HUES6 (cell line): ENCODE data around the gene RNF7.

Experiments used
- H3K27ac ChIP-seq: 2 replicates; pipeline ENCODE4 v1.7.0; 2013; ENCODE audit warnings: low read depth, mild to moderate bottlenecking, low read length, inconsistent platforms
- H3K27me3 ChIP-seq: 2 replicates; pipeline ENCODE4 v1.6.1; 2013; ENCODE audit warnings: low read length; ENCODE audit not compliant: control insufficient read depth, insufficient read depth
- H3K36me3 ChIP-seq: 2 replicates; pipeline ENCODE4 v1.6.1; 2013; ENCODE audit warnings: low read length; ENCODE audit not compliant: control insufficient read depth, insufficient read depth
- H3K4me1 ChIP-seq: 2 replicates; pipeline ENCODE4 v1.6.1; 2013; ENCODE audit warnings: low read length; ENCODE audit not compliant: control insufficient read depth, insufficient read depth
- H3K4me3 ChIP-seq: 2 replicates; pipeline ENCODE4 v1.5.1; 2013; ENCODE audit warnings: low read depth, low read length
- H3K9ac ChIP-seq: one replicate; pipeline ENCODE4 v1.6.1; 2013; ENCODE audit warnings: mild to moderate bottlenecking, low read length
- H3K9me3 ChIP-seq: 2 replicates; pipeline ENCODE4 v1.6.1; 2013; ENCODE audit warnings: low read depth, low read length; ENCODE audit not compliant: control insufficient read depth, insufficient read depth

Gene RNF7

DNA sequence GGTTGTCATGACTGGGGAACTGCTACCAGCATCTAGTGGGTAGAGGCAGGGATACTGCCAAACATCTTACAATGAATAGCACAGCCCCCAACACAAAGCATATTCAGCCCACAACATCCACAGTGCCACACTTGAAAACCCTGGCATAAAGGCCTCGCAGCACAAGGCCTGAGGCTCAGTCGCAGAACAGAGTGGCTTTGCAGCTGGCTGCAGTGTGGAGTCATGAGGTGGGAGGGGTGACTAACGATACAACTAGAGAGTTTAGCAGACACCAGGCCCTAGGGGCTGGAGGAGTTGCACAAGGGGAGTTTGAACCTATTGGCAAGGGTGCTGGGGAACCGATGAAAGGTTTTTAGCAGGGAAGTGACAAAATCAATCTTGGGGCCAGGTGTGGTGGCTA is 57.2 kb downstream of the RNF7 start:
- H3K4me1 ChIP-seq = peaks cover 19% of the 10 kb centered on the region
- H3K27me3 ChIP-seq = peaks cover 19% of the 10 kb centered on the region
- H3K27ac ChIP-seq = no peak overlapping the region
- H3K4me3 ChIP-seq = no peak overlapping the region
- no peaks in the 10 kb centered on the region for H3K36me3 ChIP-seq
- no peak overlapping the region for H3K9ac ChIP-seq
- H3K9me3 ChIP-seq = no peaks in the 10 kb centered on the region

DNA sequence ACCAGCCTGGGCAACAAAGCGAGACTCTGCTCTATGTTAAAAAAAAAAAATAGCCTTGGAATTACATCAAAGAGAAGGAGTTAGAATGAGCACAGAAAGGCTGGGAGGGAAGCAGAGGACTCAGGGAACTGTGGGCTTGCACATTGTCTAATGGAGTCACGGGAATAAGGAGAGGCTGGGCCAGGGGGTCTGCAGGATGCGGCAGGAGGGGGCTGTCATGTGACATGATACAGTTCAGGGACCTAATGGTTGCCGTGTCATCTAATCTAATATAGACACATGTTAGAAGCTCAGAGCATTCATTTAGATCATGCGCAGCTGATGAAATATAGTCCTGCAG is 57.6 kb downstream of the RNF7 start:
- Histone ChIP-seq H3K27ac (no peak overlapping the region), H3K9ac (no peak overlapping the region), H3K4me3 (no peak overlapping the region), H3K36me3 (no peaks in the 10 kb centered on the region), H3K4me1 (peaks cover 19% of the 10 kb centered on the region), H3K9me3 (no peaks in the 10 kb centered on the region), H3K27me3 (peaks cover 19% of the 10 kb centered on the region)

DNA sequence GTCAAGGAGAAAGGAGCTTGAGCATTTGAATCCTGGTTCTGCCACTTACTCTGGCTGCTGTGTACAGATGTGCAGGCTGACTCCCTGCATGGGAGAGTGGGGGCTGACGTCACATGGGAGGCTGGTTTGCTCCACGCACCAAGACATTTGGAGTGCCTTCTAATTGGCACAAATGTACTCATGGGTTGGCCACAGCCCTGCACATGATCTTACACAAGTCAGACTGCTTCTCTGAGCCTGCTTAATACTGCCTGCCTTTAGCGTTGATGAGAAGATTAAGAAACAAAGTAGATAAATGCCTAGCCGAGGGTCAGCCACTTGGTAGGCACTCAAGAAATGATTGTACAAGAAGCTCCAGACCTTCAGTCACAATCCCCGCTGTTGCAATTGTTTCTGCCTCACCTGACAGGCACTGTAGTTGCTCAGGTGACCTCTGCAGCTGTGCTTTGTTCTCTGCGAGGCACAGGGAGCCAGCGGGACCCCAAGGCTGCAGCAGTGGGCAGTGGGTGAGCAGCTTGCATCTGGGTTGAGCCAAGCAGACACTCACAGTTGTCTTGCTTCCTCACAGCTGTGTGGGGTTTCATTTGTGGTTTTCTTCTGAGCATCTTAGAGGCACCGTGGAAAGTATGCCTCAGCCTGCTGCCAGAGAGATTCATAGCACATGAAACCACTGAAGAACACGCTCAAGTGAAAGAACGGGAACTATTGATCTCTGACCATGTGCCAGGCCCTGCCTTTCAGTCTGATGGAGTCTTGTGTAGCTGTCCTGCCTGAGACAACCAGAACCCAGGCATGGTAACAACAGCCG is 58.2 kb downstream of the RNF7 start:
- peaks cover 19% of the 10 kb centered on the region for H3K4me1 ChIP-seq
- peaks cover 19% of the 10 kb centered on the region for H3K27me3 ChIP-seq
- no peak overlapping the region for H3K4me3 ChIP-seq
- no peaks in the 10 kb centered on the region for H3K9me3 ChIP-seq
- H3K27ac ChIP-seq = no peak overlapping the region
- H3K36me3 ChIP-seq = no peaks in the 10 kb centered on the region
- H3K9ac ChIP-seq = no peak overlapping the region
